Glutamatergic neuron (in vitro differentiated cells): Measurements from ENCODE around the gene CTRB2. TPM values are rescaled to one million over a fixed set of nuclear protein-coding genes. Genes with fewer than 3 reads are reported as not detected.

Source experiments
- DNase-seq: peaks from one replicate; pipeline ENCODE4 v3.0.0; 2022
- H3K27ac Mint-ChIP-seq: one replicate; pipeline ENCODE4 v1.8.0; 2020; ENCODE audit warnings: mild to moderate bottlenecking, mixed read lengths, inconsistent platforms; ENCODE audit not compliant: unreplicated experiment
- H3K27me3 Mint-ChIP-seq: one replicate; pipeline ENCODE4 v1.8.0; 2020; ENCODE audit warnings: mild to moderate bottlenecking, moderate library complexity, mixed read lengths, inconsistent platforms; ENCODE audit not compliant: unreplicated experiment
- H3K36me3 Mint-ChIP-seq: one replicate; pipeline ENCODE4 v1.8.0; 2020; ENCODE audit warnings: mild to moderate bottlenecking, mixed read lengths, inconsistent platforms; ENCODE audit not compliant: unreplicated experiment
- H3K4me1 Mint-ChIP-seq: one replicate; pipeline ENCODE4 v1.8.0; 2020; ENCODE audit warnings: mild to moderate bottlenecking, low read depth, mixed read lengths, inconsistent platforms; ENCODE audit not compliant: unreplicated experiment
- H3K4me3 Mint-ChIP-seq: one replicate; pipeline ENCODE4 v1.8.0; 2020; ENCODE audit warnings: mild to moderate bottlenecking, mixed read lengths, inconsistent platforms; ENCODE audit not compliant: unreplicated experiment
- H3K9me3 Mint-ChIP-seq: one replicate; pipeline ENCODE4 v1.8.0; 2020; ENCODE audit warnings: mild to moderate bottlenecking, moderate library complexity, mixed read lengths, inconsistent platforms; ENCODE audit not compliant: unreplicated experiment
- CTCF ChIP-seq: fragments of 200-600 bp; sonication (generic); IDR thresholded peaks from one replicate; pipeline ENCODE4 v1.5.0; 2021; ENCODE audit not compliant: partially characterized antibody, unreplicated experiment
- total RNA-seq: library from RNA; stranded (reverse); fragmentation: NEBNext Ultra II Directional; extraction: Animal tissue kit (Norgen Biotek cat#: 25700); gene quantifications from one replicate; pipeline ENCODE4 v1.2.1, GENCODE V29; 2021; ENCODE audit not compliant: unreplicated experiment

CTRB2 gene
- total RNA-seq, 1 donor from 2014 or later, result not detected

- Mint-ChIP-seq H3K36me3 (no peaks in the 10 kb centered on the region), H3K27me3 (peaks cover 14% of the 10 kb centered on the region), H3K4me1 (peaks cover 32% of the 10 kb centered on the region), H3K9me3 (peaks cover 27% of the 10 kb centered on the region), H3K27ac (no peak overlapping the region), H3K4me3 (no peak overlapping the region)
- no peak for DNase-seq
- no peak for TF ChIP-seq CTCF
Measured at GRCh38 chr16:75237398-75238131, 30.6 kb upstream of the CTRB2 start.

GRCh38 chr16:75236736-75237397, 29.9 kb upstream of the CTRB2 start:
- no peak overlapping the region for H3K4me3 Mint-ChIP-seq
- no peak for TF ChIP-seq CTCF
- H3K36me3 Mint-ChIP-seq, result no peaks in the 10 kb centered on the region
- peak; percentile 13 for DNase-seq
- H3K9me3 Mint-ChIP-seq, result peaks cover 24% of the 10 kb centered on the region
- peak overlapping the region; percentile 78 for H3K27ac Mint-ChIP-seq
- H3K4me1 Mint-ChIP-seq, result peaks cover 29% of the 10 kb centered on the region
- H3K27me3 Mint-ChIP-seq, result peaks cover 12% of the 10 kb centered on the region

- Mint-ChIP-seq H3K4me3 (peak overlapping the region; percentile 28), H3K9me3 (peaks cover 24% of the 10 kb centered on the region), H3K36me3 (no peaks in the 10 kb centered on the region), H3K27me3 (peaks cover 12% of the 10 kb centered on the region), H3K27ac (peak overlapping the region; percentile 78), H3K4me1 (peaks cover 29% of the 10 kb centered on the region)
- TF ChIP-seq CTCF, result no peak
- no peak for DNase-seq
Measured at GRCh38 chr16:75236232-75236631, 29.3 kb upstream of the CTRB2 start.

GRCh38 chr16:75235721-75236193, 28.8 kb upstream of the CTRB2 start:
- peaks cover 12% of the 10 kb centered on the region for H3K27me3 Mint-ChIP-seq
- H3K36me3 Mint-ChIP-seq, result no peaks in the 10 kb centered on the region
- no peak for DNase-seq
- TF ChIP-seq CTCF, result no peak
- H3K9me3 Mint-ChIP-seq, result peaks cover 24% of the 10 kb centered on the region
- H3K4me1 Mint-ChIP-seq, result peaks cover 24% of the 10 kb centered on the region
- H3K27ac Mint-ChIP-seq, result peak overlapping the region; percentile 78
- no peak overlapping the region for H3K4me3 Mint-ChIP-seq
